Suppressor macrophage (primary cell): Measurements from ENCODE around the gene KLF15.

Source experiments
- DNase-seq, 4 experiments: peaks; one replicate each; pipeline ENCODE4 v3.0.0-alpha.2; 2020 to 2022

Gene KLF15

GRCh38 chr3:126304291-126304690 is 52.9 kb downstream of the KLF15 start:
- no peak for DNase-seq

- no peak for DNase-seq
These were observed 53.9 kb downstream of the KLF15 start for GRCh38 chr3:126303272-126303671.

- DNase-seq, result no peak
These were observed 56.3 kb downstream of the KLF15 start for GRCh38 chr3:126300761-126301481.

GRCh38 chr3:126300001-126300760 is 57.0 kb downstream of the KLF15 start:
- no peak for DNase-seq

GRCh38 chr3:126295407-126295939 is 61.7 kb downstream of the KLF15 start:
- DNase-seq, result peak in 2 of 4 experiments; percentile 6 to 14

- no peak for DNase-seq
These were observed 62.9 kb downstream of the KLF15 start for GRCh38 chr3:126294211-126294808.

GRCh38 chr3:126293370-126294082 is 63.7 kb downstream of the KLF15 start:
- peak in 1 of 4 experiments; percentile 25 for DNase-seq
